ENCODE results near the gene RERE.

RERE gene

GRCh38 chr1:8641377-8641997 is 176.0 kb downstream of the RERE start:
- Histone ChIP-seq H3K4me1 (ENCODE audit: control insufficient read depth, low read length) (peaks cover 35% of the 10 kb centered on the region), H3K36me3 (ENCODE audit: control insufficient read depth, low read length) (peaks cover 6% of the 10 kb centered on the region), H3K4me3 (ENCODE audit: low read length) (no peak overlapping the region), H3K9me2 (replicated peaks; ENCODE audit: control insufficient read depth, low read length) (no peaks in the 10 kb centered on the region), H3K27ac (ENCODE audit: low read depth, low read length) (no peak overlapping the region), H3K79me2 (ENCODE audit: control insufficient read depth, low read length) (peaks cover 26% of the 10 kb centered on the region), H4K20me1 (ENCODE audit: control insufficient read depth, insufficient read depth, low read depth, low read length) (peaks cover 8% of the 10 kb centered on the region; the same call in 1 of the 2 replicates), H3K9me3 (ENCODE audit: control insufficient read depth, insufficient read depth, low read length) (no peaks in the 10 kb centered on the region), H3F3A (ENCODE audit: control insufficient read depth, insufficient read depth) (0 out of 2 replicates have a peak, but pooled peaks cover 5% of the 10 kb centered on the region), H3K27me3 (ENCODE audit: control insufficient read depth, low read length) (no peaks in the 10 kb centered on the region), H3K4me2 (ENCODE audit: low read length) (no peak overlapping the region)
- TF ChIP-seq EZH2phosphoT487 (IDR thresholded peaks at IDR 0.05; ENCODE audit: borderline replicate concordance, low read length) = no peak

GRCh38 chr1:8640950-8641349 is 176.5 kb downstream of the RERE start:
- Histone ChIP-seq H3K27me3 (ENCODE audit: control insufficient read depth, low read length) (no peaks in the 10 kb centered on the region), H4K20me1 (ENCODE audit: control insufficient read depth, insufficient read depth, low read depth, low read length) (peaks cover 8% of the 10 kb centered on the region; the same call in 1 of the 2 replicates), H3K4me2 (ENCODE audit: low read length) (no peak overlapping the region), H3K4me3 (ENCODE audit: low read length) (no peak overlapping the region), H3K9me2 (replicated peaks; ENCODE audit: control insufficient read depth, low read length) (no peaks in the 10 kb centered on the region), H3K4me1 (ENCODE audit: control insufficient read depth, low read length) (peaks cover 29% of the 10 kb centered on the region), H3K9me3 (ENCODE audit: control insufficient read depth, insufficient read depth, low read length) (no peaks in the 10 kb centered on the region), H3K79me2 (ENCODE audit: control insufficient read depth, low read length) (peaks cover 21% of the 10 kb centered on the region), H3K27ac (ENCODE audit: low read depth, low read length) (no peak overlapping the region), H3F3A (ENCODE audit: control insufficient read depth, insufficient read depth) (0 out of 2 replicates have a peak, but pooled peaks cover 5% of the 10 kb centered on the region), H3K36me3 (ENCODE audit: control insufficient read depth, low read length) (peaks cover 6% of the 10 kb centered on the region)
- no peak for TF ChIP-seq CTCF (IDR thresholded peaks at IDR 0.05; ENCODE audit: low read depth, low read length, poor library complexity, severe bottlenecking)
- no peak for TF ChIP-seq EZH2phosphoT487 (IDR thresholded peaks at IDR 0.05; ENCODE audit: borderline replicate concordance, low read length)

GRCh38 chr1:8639148-8639547 is 178.3 kb downstream of the RERE start:
- TF ChIP-seq EZH2phosphoT487 (IDR thresholded peaks at IDR 0.05; ENCODE audit: borderline replicate concordance, low read length) = no peak
- TF ChIP-seq CTCF (IDR thresholded peaks at IDR 0.05; ENCODE audit: low read depth, low read length, poor library complexity, severe bottlenecking) = no peak
- Histone ChIP-seq H3K27ac (ENCODE audit: low read depth, low read length) (no peak overlapping the region), H3K4me2 (ENCODE audit: low read length) (no peak overlapping the region), H4K20me1 (ENCODE audit: control insufficient read depth, insufficient read depth, low read depth, low read length) (peaks cover 4% of the 10 kb centered on the region; the same call in 1 of the 2 replicates), H3K9me3 (ENCODE audit: control insufficient read depth, insufficient read depth, low read length) (no peaks in the 10 kb centered on the region), H3F3A (ENCODE audit: control insufficient read depth, insufficient read depth) (0 out of 2 replicates have a peak, but pooled peaks cover 2% of the 10 kb centered on the region), H3K27me3 (ENCODE audit: control insufficient read depth, low read length) (no peaks in the 10 kb centered on the region), H3K9me2 (replicated peaks; ENCODE audit: control insufficient read depth, low read length) (no peaks in the 10 kb centered on the region), H3K36me3 (ENCODE audit: control insufficient read depth, low read length) (no peaks in the 10 kb centered on the region), H3K4me1 (ENCODE audit: control insufficient read depth, low read length) (peaks cover 15% of the 10 kb centered on the region), H3K79me2 (ENCODE audit: control insufficient read depth, low read length) (peaks cover 12% of the 10 kb centered on the region), H3K4me3 (ENCODE audit: low read length) (no peak overlapping the region)

GRCh38 chr1:8633741-8634501 is 183.5 kb downstream of the RERE start:
- Histone ChIP-seq H3F3A (ENCODE audit: control insufficient read depth, insufficient read depth) (0 out of 2 replicates have a peak, but pooled peaks cover 3% of the 10 kb centered on the region), H3K4me1 (ENCODE audit: control insufficient read depth, low read length) (peaks cover 29% of the 10 kb centered on the region), H3K4me2 (ENCODE audit: low read length) (no peak overlapping the region), H4K20me1 (ENCODE audit: control insufficient read depth, insufficient read depth, low read depth, low read length) (peaks cover 12% of the 10 kb centered on the region), H3K27ac (ENCODE audit: low read depth, low read length) (no peak overlapping the region), H3K36me3 (ENCODE audit: control insufficient read depth, low read length) (no peaks in the 10 kb centered on the region), H3K9me3 (ENCODE audit: control insufficient read depth, insufficient read depth, low read length) (no peaks in the 10 kb centered on the region), H3K4me3 (ENCODE audit: low read length) (no peak overlapping the region), H3K9me2 (replicated peaks; ENCODE audit: control insufficient read depth, low read length) (no peaks in the 10 kb centered on the region), H3K79me2 (ENCODE audit: control insufficient read depth, low read length) (peaks cover 14% of the 10 kb centered on the region), H3K27me3 (ENCODE audit: control insufficient read depth, low read length) (no peaks in the 10 kb centered on the region)
- TF ChIP-seq EZH2phosphoT487 (IDR thresholded peaks at IDR 0.05; ENCODE audit: borderline replicate concordance, low read length) (no peak), CTCF (IDR thresholded peaks at IDR 0.05; ENCODE audit: low read depth, low read length, poor library complexity, severe bottlenecking) (no peak)
